ENCODE measurements around the gene PTPRJ. TPM values are rescaled to one million over a fixed set of nuclear protein-coding genes. Genes with fewer than 3 reads are reported as not detected.

The PTPRJ gene
- total and polyA plus RNA-seq, 2 of the 4 experiments (the other 2 are of a cell fraction), result 5.6 to 14.9 TPM

DNA sequence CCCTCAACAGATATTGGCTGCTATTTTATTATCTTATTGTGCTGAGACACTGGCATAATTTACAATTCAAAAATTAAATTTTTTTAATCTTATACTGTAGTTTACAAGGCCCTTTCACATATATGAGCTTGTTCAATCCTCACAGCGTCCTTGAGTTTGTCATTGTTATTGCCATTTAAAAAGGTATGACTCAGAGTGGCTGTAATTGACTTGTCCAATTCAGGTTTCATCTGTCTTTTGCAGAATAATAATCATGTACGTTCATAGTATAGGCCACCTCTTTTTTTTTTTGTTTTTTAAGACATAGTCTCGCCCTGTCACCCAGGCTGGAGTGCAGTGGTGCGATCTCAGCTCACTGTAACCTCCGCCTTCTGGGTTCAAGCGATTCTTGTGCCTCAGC, 11.5 kb downstream of the PTPRJ start:
- H3K36me3 ChIP-seq (ENCODE audit: control insufficient read depth, insufficient read depth, low read length), result no peaks in the 10 kb centered on the region
- peaks cover 32 to 66% of the 10 kb centered on the region in 2 experiments for H3K79me1 ChIP-seq (ENCODE audit: low read depth in 1 of 2, low read length in 2 of 2)
- H2BK120ac ChIP-seq (ENCODE audit: low read depth, low read length), result no peak overlapping the region
- ChIA-PET CTCF (no interaction called here), POLR2A (ENCODE audit: unreplicated experiment) (no interaction called here)
- no peak overlapping the region for H4K5ac ChIP-seq (ENCODE audit: low read depth, low read length)
- no peak overlapping the region for H3K23ac ChIP-seq (ENCODE audit: low read depth, low read length)
- H3K56ac ChIP-seq (ENCODE audit: extremely low read depth, insufficient read depth, low read length), result no peak overlapping the region
- H2AK9ac ChIP-seq (replicated peaks; ENCODE audit: low read depth, low read length, poor library complexity), result no peak overlapping the region
- no peak overlapping the region for H4K8ac ChIP-seq (ENCODE audit: low read depth in 2 of 2, low read length in 2 of 2)
- in situ Hi-C loops (cut with MboI; ENCODE audit: low sequenced_read_pairs), result no loop called here
- H3K27me3 ChIP-seq (ENCODE audit: control insufficient read depth, insufficient read depth, low read length), result no peaks in the 10 kb centered on the region
- H3K9ac ChIP-seq (ENCODE audit: low read depth, low read length), result no peak overlapping the region
- WGBS, 2 experiments (ENCODE audit: extremely low coverage in 2 of 2, insufficient read length in 1 of 2), result 80% methylated on average over 1 of the region's 6 CpGs; no CpG with 5 or more reads in 1 of the 2 experiments
- no peak for TF ChIP-seq BHLHE40 (IDR thresholded peaks at IDR 0.05; ENCODE audit: low read depth, low read length)
- TF ChIP-seq, protein P1, sequence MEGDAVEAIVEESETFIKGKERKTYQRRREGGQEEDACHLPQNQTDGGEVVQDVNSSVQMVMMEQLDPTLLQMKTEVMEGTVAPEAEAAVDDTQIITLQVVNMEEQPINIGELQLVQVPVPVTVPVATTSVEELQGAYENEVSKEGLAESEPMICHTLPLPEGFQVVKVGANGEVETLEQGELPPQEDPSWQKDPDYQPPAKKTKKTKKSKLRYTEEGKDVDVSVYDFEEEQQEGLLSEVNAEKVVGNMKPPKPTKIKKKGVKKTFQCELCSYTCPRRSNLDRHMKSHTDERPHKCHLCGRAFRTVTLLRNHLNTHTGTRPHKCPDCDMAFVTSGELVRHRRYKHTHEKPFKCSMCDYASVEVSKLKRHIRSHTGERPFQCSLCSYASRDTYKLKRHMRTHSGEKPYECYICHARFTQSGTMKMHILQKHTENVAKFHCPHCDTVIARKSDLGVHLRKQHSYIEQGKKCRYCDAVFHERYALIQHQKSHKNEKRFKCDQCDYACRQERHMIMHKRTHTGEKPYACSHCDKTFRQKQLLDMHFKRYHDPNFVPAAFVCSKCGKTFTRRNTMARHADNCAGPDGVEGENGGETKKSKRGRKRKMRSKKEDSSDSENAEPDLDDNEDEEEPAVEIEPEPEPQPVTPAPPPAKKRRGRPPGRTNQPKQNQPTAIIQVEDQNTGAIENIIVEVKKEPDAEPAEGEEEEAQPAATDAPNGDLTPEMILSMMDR (conservative IDR thresholded peaks at IDR 0.05; ENCODE audit: low read depth, low read length), result no peak
- TF ChIP-seq, protein P2, sequence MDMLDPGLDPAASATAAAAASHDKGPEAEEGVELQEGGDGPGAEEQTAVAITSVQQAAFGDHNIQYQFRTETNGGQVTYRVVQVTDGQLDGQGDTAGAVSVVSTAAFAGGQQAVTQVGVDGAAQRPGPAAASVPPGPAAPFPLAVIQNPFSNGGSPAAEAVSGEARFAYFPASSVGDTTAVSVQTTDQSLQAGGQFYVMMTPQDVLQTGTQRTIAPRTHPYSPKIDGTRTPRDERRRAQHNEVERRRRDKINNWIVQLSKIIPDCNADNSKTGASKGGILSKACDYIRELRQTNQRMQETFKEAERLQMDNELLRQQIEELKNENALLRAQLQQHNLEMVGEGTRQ (IDR thresholded peaks at IDR 0.05; ENCODE audit: low read depth, low read length), result no peak
- H3K4me2 ChIP-seq (ENCODE audit: low read depth, low read length), result no peak overlapping the region
- H2AFZ ChIP-seq (replicated peaks; ENCODE audit: low read length, poor library complexity), result no peak overlapping the region
- H2BK20ac ChIP-seq (ENCODE audit: low read depth, low read length), result no peak overlapping the region
- H4K20me1 ChIP-seq (ENCODE audit: insufficient read depth, low read length), result peaks cover 34% of the 10 kb centered on the region; the same call in 1 of the 2 replicates
- no peak for ATAC-seq (ENCODE audit: low read depth)
- dilution Hi-C loops (cut with HindIII; ENCODE audit: low sequenced_read_pairs, unreplicated experiment), result no loop called here
- no peak overlapping the region for H2AK5ac ChIP-seq (ENCODE audit: low read depth, low read length)
- H3K18ac ChIP-seq (ENCODE audit: low read depth, low read length), result no peak overlapping the region
- peaks cover 17% of the 10 kb centered on the region for H3K9me1 ChIP-seq (ENCODE audit: insufficient read depth, low read length)
- H3K4ac ChIP-seq (ENCODE audit: low read depth, low read length), result no peak overlapping the region
- no peak for DNase-seq
- no peaks in the 10 kb centered on the region for H3K9me3 ChIP-seq (ENCODE audit: control insufficient read depth, insufficient read depth, low read length)
- no peak overlapping the region for H3K14ac ChIP-seq (replicated peaks; ENCODE audit: low read depth, low read length)
- BruUV-seq (replicated peaks), result no TSS peak
- H4K91ac ChIP-seq (ENCODE audit: insufficient read depth, low read depth, low read length), result no peak overlapping the region
- H3K4me1 ChIP-seq (ENCODE audit: control insufficient read depth, insufficient read depth, low read length), result peaks cover 4% of the 10 kb centered on the region; the same call in 1 of the 2 replicates
- H2BK15ac ChIP-seq (ENCODE audit: low read depth, low read length), result no peak overlapping the region
- no peak overlapping the region for H3K27ac ChIP-seq (ENCODE audit: insufficient read depth, low read length)
- intact Hi-C loops (cut with micrococcal nuclease), result no loop called here
- H3K4me3 ChIP-seq (ENCODE audit: insufficient read depth, low read depth, low read length), result no peak overlapping the region
- H2BK5ac ChIP-seq (ENCODE audit: low read depth, low read length, poor library complexity, severe bottlenecking), result no peak overlapping the region
